Fibroblast of lung (primary cell): ENCODE measurements around the gene PRSS1. TPM values are rescaled to one million over a fixed set of nuclear protein-coding genes. Genes with fewer than 3 reads are reported as not detected.
A peak's percentile ranks its signal among the peaks of the same experiment; 100 is the strongest.

Experiments
- DNase-seq, 2 donors: peaks; one replicate each; pipeline versions ENCODE4 v3.0.0 to v3.0.0-alpha.2; 2010; ENCODE audit warnings: low read depth in 2 of 2
- H2AFZ ChIP-seq: 2 replicates; pipeline ENCODE4 v1.5.1; 2012; ENCODE audit warnings: low read length, control low read depth, inconsistent platforms
- H3K27ac ChIP-seq: 2 replicates; pipeline ENCODE4 v1.5.1; 2011; ENCODE audit warnings: low read length, control low read depth; ENCODE audit not compliant: insufficient read depth
- H3K27me3 ChIP-seq: 2 replicates; pipeline ENCODE4 v1.5.1; 2011; ENCODE audit warnings: mild to moderate bottlenecking, low read length; ENCODE audit not compliant: control insufficient read depth, insufficient read depth
- H3K36me3 ChIP-seq: 2 replicates; pipeline ENCODE4 v1.5.1; 2011; ENCODE audit warnings: low read length; ENCODE audit not compliant: control insufficient read depth, insufficient read depth
- H3K4me1 ChIP-seq: 2 replicates; pipeline ENCODE4 v1.5.1; 2011; ENCODE audit warnings: low read length; ENCODE audit not compliant: control insufficient read depth, insufficient read depth; ENCODE audit errors: extremely low read depth
- H3K4me2 ChIP-seq: 2 replicates; pipeline ENCODE4 v1.5.1; 2011; ENCODE audit warnings: low read length, control low read depth; ENCODE audit not compliant: insufficient read depth; ENCODE audit errors: extremely low read depth
- H3K4me3 ChIP-seq, 4 experiments: fragments of 200-600 bp in 1 of 4; sonication (generic) in 1 of 4; replicated peaks in 1 of 4; 2 replicates each; pipeline ENCODE4 v1.5.1; 2011 to 2016; ENCODE audit warnings: low read length in 4 of 4, low read depth in 3 of 4, mild to moderate bottlenecking in 3 of 4, control low read depth in 2 of 4, inconsistent platforms in 1 of 4, mixed read lengths in 1 of 4; ENCODE audit not compliant: insufficient read depth in 1 of 4; ENCODE audit errors: control extremely low read depth in 1 of 4
- H3K79me2 ChIP-seq: 2 replicates; pipeline ENCODE4 v1.5.1; 2012; ENCODE audit warnings: mild to moderate bottlenecking, low read length, inconsistent platforms; ENCODE audit not compliant: control insufficient read depth, insufficient read depth
- H3K9ac ChIP-seq: 2 replicates; pipeline ENCODE4 v1.5.1; 2011; ENCODE audit warnings: mild to moderate bottlenecking, low read length, control low read depth; ENCODE audit not compliant: insufficient read depth
- H3K9me3 ChIP-seq: 2 replicates; pipeline ENCODE4 v1.5.1; 2012; ENCODE audit warnings: low read depth, low read length; ENCODE audit not compliant: control insufficient read depth, insufficient read depth
- H4K20me1 ChIP-seq: 2 replicates; pipeline ENCODE4 v1.5.1; 2011; ENCODE audit warnings: low read length; ENCODE audit not compliant: control insufficient read depth, insufficient read depth; ENCODE audit errors: extremely low read depth
- CTCF ChIP-seq, 2 donors: IDR thresholded peaks in 1 of 2; conservative IDR thresholded peaks in 1 of 2; 1 replicate in 1 of 2; 2 replicates in 1 of 2; pipeline ENCODE4 v1.5.1; 2011 to 2012; ENCODE audit warnings: low read length in 2 of 2, control low read depth in 1 of 2, inconsistent platforms in 1 of 2, low read depth in 1 of 2, mild to moderate bottlenecking in 1 of 2
- EZH2 ChIP-seq: IDR thresholded peaks from 2 replicates; pipeline ENCODE4 v1.5.1; 2012; ENCODE audit warnings: low read length, control low read depth, mild to moderate bottlenecking; ENCODE audit errors: missing control alignments
- polyA plus RNA-seq, 2 donors: library from polyadenylated mRNA; depleted of rRNA in 1 of 2; stranded (reverse) in 1 of 2; unstranded in 1 of 2; fragments of >200 nt; gene quantifications; 2 replicates each; pipeline ENCODE4 v1.2.1, GENCODE V29; 2011 to 2012; ENCODE audit warnings: missing spikeins in 1 of 2
- total RNA-seq: library from RNA; depleted of rRNA; stranded (reverse); fragments of >200 nt; gene quantifications from 2 replicates; pipeline ENCODE4 v1.2.1, GENCODE V29; 2014

Gene PRSS1
- total and polyA plus RNA-seq, 2 donors (not counting 1 experiment from before 2014, with no cell fraction given): not detected

DNA sequence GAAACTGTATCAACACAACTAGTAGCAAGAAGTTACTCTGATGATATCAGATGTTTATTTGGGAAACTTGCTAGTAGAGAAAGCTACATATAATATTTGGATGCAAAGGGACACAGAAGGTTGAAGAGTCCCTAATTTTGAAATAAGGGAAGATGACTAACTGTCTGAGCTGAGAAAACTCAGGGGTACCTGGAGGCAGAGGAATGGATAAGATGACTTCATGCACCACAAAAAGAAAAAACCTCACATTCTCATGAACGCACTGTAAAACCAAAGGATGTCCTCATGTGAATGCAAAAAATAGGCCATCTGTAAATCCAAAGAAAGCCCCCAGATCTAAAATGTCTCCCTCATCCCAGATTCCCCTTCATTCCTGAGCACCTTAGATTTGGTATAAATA lies 50.8 kb downstream of the PRSS1 start:
- H2AFZ ChIP-seq: no peak overlapping the region
- no peaks in the 10 kb centered on the region for H3K79me2 ChIP-seq
- H3K36me3 ChIP-seq: no peaks in the 10 kb centered on the region
- no peak overlapping the region for H3K9ac ChIP-seq
- DNase-seq: peak in 1 of 2 donors; percentile 24
- no peaks in the 10 kb centered on the region for H4K20me1 ChIP-seq
- TF ChIP-seq EZH2 (no peak), CTCF (conservative IDR thresholded peaks at IDR 0.05 in 1 of 2, IDR thresholded peaks at IDR 0.05 in 1 of 2; ENCODE audit: low read depth in 1 of 2, low read length in 2 of 2) (no peak)
- no peaks in the 10 kb centered on the region for H3K4me1 ChIP-seq
- H3K9me3 ChIP-seq: no peaks in the 10 kb centered on the region
- no peak overlapping the region for H3K27ac ChIP-seq
- H3K4me3 ChIP-seq: no peak overlapping the region
- peaks cover 36% of the 10 kb centered on the region for H3K27me3 ChIP-seq
- no peak overlapping the region for H3K4me2 ChIP-seq

DNA sequence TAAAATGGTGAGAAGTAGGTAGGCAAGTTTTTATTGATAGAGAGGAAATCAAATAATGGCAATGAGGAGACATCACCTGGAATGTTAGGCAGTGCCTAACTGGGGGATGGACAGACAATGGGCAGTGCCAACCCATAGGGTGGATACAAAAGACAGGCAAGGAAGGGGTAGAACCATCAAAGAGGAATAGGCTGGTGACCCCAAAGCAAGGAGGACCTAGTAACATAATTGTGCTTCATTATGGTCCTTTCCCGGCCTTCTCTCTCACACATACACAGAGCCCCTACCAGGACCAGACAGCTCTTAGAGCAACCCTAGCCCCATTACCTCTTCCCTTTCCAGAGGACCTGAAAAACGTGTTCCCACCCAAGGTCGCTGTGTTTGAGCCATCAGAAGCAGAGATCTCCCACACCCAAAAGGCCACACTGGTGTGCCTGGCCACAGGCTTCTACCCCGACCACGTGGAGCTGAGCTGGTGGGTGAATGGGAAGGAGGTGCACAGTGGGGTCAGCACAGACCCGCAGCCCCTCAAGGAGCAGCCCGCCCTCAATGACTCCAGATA lies 51.5 kb downstream of the PRSS1 start:
- no peak for TF ChIP-seq CTCF (conservative IDR thresholded peaks at IDR 0.05 in 1 of 2, IDR thresholded peaks at IDR 0.05 in 1 of 2; ENCODE audit: low read depth in 1 of 2, low read length in 2 of 2)
- TF ChIP-seq EZH2: no peak
- peaks cover 34% of the 10 kb centered on the region for H3K27me3 ChIP-seq
- no peaks in the 10 kb centered on the region for H3K9me3 ChIP-seq
- H4K20me1 ChIP-seq: no peaks in the 10 kb centered on the region
- no peaks in the 10 kb centered on the region for H3K36me3 ChIP-seq
- H3K9ac ChIP-seq: no peak overlapping the region
- H2AFZ ChIP-seq: no peak overlapping the region
- no peak overlapping the region for H3K4me3 ChIP-seq
- no peak overlapping the region for H3K27ac ChIP-seq
- no peaks in the 10 kb centered on the region for H3K79me2 ChIP-seq
- no peaks in the 10 kb centered on the region for H3K4me1 ChIP-seq
- DNase-seq: no peak
- no peak overlapping the region for H3K4me2 ChIP-seq

GRCh38 chr7:142801601-142802295 lies 52.5 kb downstream of the PRSS1 start:
- Histone ChIP-seq H3K4me2 (no peak overlapping the region), H3K27ac (no peak overlapping the region), H3K9me3 (no peaks in the 10 kb centered on the region), H3K4me1 (no peaks in the 10 kb centered on the region), H3K4me3 (no peak overlapping the region), H3K79me2 (no peaks in the 10 kb centered on the region), H4K20me1 (no peaks in the 10 kb centered on the region), H3K27me3 (peaks cover 24% of the 10 kb centered on the region), H2AFZ (no peak overlapping the region), H3K36me3 (no peaks in the 10 kb centered on the region), H3K9ac (no peak overlapping the region)
- TF ChIP-seq EZH2 (no peak), CTCF (conservative IDR thresholded peaks at IDR 0.05 in 1 of 2, IDR thresholded peaks at IDR 0.05 in 1 of 2; ENCODE audit: low read depth in 1 of 2, low read length in 2 of 2) (no peak)
- no peak for DNase-seq
